ENCODE results near the gene ACADS.

DNA sequence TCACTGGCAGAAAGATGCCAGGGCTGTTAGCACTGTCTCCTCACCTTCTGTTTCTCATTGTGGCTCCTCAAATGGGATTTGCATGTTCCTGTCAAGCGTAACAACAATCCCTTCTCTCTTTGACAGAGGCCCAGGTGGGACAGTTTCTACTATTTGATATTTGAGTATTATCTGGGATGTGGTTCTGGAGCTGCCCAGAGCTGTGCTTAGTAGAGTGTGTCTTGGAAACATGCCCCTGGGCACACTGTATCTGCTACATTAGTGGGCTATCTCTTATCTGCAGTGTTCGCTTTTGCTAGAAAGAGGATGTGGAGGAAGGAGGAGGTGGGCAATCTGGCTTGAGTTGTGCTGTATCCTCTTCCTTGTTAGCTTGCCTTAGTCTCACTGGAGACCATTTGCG is 3.8 kb upstream of the ACADS start:
- no peak for TF ChIP-seq POLR2A (IDR thresholded peaks at IDR 0.05)
- TF ChIP-seq, protein P1, sequence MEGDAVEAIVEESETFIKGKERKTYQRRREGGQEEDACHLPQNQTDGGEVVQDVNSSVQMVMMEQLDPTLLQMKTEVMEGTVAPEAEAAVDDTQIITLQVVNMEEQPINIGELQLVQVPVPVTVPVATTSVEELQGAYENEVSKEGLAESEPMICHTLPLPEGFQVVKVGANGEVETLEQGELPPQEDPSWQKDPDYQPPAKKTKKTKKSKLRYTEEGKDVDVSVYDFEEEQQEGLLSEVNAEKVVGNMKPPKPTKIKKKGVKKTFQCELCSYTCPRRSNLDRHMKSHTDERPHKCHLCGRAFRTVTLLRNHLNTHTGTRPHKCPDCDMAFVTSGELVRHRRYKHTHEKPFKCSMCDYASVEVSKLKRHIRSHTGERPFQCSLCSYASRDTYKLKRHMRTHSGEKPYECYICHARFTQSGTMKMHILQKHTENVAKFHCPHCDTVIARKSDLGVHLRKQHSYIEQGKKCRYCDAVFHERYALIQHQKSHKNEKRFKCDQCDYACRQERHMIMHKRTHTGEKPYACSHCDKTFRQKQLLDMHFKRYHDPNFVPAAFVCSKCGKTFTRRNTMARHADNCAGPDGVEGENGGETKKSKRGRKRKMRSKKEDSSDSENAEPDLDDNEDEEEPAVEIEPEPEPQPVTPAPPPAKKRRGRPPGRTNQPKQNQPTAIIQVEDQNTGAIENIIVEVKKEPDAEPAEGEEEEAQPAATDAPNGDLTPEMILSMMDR (IDR thresholded peaks at IDR 0.05), result no peak
